B cell (primary cell): ENCODE results near the gene TFAP2D.

Experiments
- EZH2 ChIP-seq: IDR thresholded peaks from 2 replicates; pipeline ENCODE4 v1.6.1; 2012; ENCODE audit warnings: borderline replicate concordance, low read depth, mild to moderate bottlenecking, moderate library complexity, low read length; ENCODE audit not compliant: insufficient read depth, poor library complexity, severe bottlenecking
- TF ChIP-seq, protein P1 (sequence below): fragments of 200-600 bp; IDR thresholded peaks from one replicate; pipeline ENCODE4 v1.8.0; 2022; ENCODE audit warnings: antibody characterized with exemption, mild to moderate bottlenecking

DNA sequence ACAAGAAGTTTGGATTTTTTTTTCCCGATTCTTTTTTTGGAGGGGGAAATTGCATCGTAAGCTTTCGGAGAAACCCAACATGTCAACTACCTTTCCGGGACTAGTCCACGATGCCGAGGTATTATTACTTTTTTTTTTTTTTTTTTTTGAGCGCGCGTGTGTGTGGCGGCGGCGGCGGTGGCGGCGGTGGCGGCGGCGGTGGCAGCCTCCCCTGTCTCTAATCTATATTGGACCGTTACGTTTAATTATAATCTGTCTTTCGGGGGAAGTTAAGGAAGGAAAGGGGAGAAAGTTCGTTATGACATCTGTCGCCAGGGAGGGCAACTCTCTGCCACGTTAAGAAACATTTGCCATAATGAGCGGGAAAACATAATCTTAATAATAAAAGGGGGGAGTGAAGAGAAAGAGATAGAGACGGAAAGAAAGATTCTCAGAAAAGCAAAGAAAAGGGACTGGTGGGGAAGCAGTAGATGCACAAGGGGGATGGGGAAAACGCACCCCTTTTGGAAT is 706 bp downstream of the TFAP2D start:
- TF ChIP-seq, protein P1, sequence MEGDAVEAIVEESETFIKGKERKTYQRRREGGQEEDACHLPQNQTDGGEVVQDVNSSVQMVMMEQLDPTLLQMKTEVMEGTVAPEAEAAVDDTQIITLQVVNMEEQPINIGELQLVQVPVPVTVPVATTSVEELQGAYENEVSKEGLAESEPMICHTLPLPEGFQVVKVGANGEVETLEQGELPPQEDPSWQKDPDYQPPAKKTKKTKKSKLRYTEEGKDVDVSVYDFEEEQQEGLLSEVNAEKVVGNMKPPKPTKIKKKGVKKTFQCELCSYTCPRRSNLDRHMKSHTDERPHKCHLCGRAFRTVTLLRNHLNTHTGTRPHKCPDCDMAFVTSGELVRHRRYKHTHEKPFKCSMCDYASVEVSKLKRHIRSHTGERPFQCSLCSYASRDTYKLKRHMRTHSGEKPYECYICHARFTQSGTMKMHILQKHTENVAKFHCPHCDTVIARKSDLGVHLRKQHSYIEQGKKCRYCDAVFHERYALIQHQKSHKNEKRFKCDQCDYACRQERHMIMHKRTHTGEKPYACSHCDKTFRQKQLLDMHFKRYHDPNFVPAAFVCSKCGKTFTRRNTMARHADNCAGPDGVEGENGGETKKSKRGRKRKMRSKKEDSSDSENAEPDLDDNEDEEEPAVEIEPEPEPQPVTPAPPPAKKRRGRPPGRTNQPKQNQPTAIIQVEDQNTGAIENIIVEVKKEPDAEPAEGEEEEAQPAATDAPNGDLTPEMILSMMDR: no peak
- no peak for TF ChIP-seq EZH2
